DND-41 (cell line): ENCODE data around the gene EMILIN2.

ENCODE experiments used
- EZH2 ChIP-seq: IDR thresholded peaks from 3 replicates; pipeline ENCODE4 v1.6.1; 2012; ENCODE audit warnings: borderline replicate concordance, low read depth, mild to moderate bottlenecking, moderate library complexity, low read length, inconsistent platforms; ENCODE audit not compliant: severe bottlenecking
- TF ChIP-seq, protein P1 (sequence below): IDR thresholded peaks from 2 replicates; pipeline ENCODE4 v1.5.1; 2012; ENCODE audit warnings: borderline replicate concordance, low read length, moderate library complexity, mild to moderate bottlenecking; ENCODE audit not compliant: poor library complexity, severe bottlenecking; ENCODE audit errors: extremely low read depth

DNA sequence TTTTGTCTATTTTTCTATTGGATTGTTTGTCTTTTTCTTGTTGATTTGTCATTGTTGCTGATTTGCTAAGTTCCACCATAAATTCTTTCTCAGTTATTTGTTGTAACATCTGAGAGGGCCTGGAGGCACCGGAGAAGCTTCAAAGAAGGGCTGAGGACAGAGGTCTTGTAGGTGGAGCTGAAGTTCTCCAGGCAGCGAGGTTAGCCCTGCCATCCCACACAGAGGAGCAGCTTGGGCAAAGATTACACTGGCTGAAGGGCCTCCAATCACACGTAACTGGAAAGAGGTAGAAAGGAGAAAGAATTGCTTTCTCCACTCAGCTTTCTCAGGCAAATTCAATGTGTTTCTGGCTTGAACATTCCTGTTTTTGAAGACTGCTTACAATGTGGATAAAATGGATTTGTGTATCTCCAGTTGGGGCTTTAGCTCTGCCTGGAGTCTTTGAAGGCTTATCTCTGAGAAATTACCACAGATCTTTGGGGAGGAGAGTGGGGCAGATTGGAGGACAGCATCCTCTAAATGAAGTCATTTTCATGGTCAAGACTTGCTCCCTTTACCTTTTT lies 21.1 kb upstream of the EMILIN2 start:
- TF ChIP-seq EZH2 = no peak
- TF ChIP-seq, protein P1, sequence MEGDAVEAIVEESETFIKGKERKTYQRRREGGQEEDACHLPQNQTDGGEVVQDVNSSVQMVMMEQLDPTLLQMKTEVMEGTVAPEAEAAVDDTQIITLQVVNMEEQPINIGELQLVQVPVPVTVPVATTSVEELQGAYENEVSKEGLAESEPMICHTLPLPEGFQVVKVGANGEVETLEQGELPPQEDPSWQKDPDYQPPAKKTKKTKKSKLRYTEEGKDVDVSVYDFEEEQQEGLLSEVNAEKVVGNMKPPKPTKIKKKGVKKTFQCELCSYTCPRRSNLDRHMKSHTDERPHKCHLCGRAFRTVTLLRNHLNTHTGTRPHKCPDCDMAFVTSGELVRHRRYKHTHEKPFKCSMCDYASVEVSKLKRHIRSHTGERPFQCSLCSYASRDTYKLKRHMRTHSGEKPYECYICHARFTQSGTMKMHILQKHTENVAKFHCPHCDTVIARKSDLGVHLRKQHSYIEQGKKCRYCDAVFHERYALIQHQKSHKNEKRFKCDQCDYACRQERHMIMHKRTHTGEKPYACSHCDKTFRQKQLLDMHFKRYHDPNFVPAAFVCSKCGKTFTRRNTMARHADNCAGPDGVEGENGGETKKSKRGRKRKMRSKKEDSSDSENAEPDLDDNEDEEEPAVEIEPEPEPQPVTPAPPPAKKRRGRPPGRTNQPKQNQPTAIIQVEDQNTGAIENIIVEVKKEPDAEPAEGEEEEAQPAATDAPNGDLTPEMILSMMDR = no peak
